AG04450 (cell line): ENCODE measurements around the gene CHKA. TPM values are rescaled to one million over a fixed set of nuclear protein-coding genes. Genes with fewer than 3 reads are reported as not detected.

ENCODE experiments used
- CTCF ChIA-PET: fragments of 300-600, 350-600 bp; formaldehyde crosslinking; extraction: SDS; loops from one replicate; lab custom pipeline; 2022; ENCODE audit warnings: antibody characterized with exemption, inconsistent platforms; lab: Charles Lee
- POLR2A ChIA-PET: fragments of 350-600 bp; formaldehyde crosslinking; extraction: SDS; loops from one replicate; lab custom pipeline; 2021; ENCODE audit warnings: antibody characterized with exemption, inconsistent platforms; lab: Yijun Ruan, JAX
- DNase-seq: peaks from one replicate; pipeline ENCODE4 v3.0.0-alpha.2; 2011; ENCODE audit warnings: low read depth, low spot score
- H3K27ac ChIP-seq: one replicate; pipeline ENCODE4 v1.5.1; 2012; ENCODE audit warnings: low read depth, low read length, control low read depth
- H3K27me3 ChIP-seq: one replicate; pipeline ENCODE4 v1.6.0; 2012; ENCODE audit warnings: low read length; ENCODE audit not compliant: control insufficient read depth, insufficient read depth
- H3K4me3 ChIP-seq: 2 replicates; pipeline ENCODE4 v1.5.1; 2011; ENCODE audit warnings: mild to moderate bottlenecking, low read depth, low read length, control low read depth
- H3K9me3 ChIP-seq: 2 replicates; pipeline ENCODE4 v1.5.1; 2012; ENCODE audit warnings: low read length; ENCODE audit not compliant: control insufficient read depth, insufficient read depth
- polyA plus RNA-seq: library from polyadenylated mRNA; depleted of rRNA; stranded (reverse); fragments of >200 nt; gene quantifications from 2 replicates; pipeline ENCODE4 v1.2.3, GENCODE V29; 2011
- TF ChIP-seq, protein P1 (sequence below): IDR thresholded peaks from 2 replicates; pipeline ENCODE4 v1.5.1; 2011; ENCODE audit warnings: low read depth, low read length, control low read depth, inconsistent platforms

CHKA gene
- polyA plus RNA-seq, 1 experiment: 12.5 TPM

DNA sequence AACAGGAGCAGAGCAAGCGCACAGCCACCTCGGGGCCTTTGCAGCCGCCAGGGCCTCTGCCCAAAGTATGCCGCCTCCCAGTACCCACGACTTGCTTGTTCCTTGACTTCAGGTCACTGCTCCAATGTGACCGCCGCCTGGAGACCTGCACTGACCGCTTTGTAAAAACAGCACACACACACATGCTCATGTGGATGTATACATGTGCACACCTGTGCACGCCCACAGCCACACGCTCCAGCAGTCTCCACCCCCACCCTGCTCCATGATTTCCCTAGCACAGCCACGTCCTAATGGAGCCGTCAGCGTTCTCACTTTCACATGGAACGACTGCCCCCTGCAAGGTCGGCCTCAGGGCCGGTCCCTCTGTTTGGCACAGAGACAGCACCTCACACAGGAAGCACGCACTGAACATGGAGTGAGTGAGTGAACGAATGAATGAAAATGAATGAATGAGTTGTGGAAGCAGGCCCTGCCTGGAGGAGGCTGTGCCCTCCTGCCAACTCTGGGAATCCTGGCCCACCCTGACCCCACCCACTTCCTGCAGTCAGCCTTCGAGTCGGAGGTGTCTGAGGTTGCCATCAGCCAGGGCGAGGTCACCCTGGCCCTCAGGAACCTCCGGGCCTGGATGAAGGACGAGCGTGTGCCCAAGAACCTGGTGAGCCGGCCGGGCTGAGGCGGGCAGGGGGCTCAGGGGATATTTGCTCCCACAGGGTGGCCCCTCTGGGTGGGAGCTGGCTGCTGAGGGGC, 103.0 kb downstream of the CHKA start:
- no peaks in the 10 kb centered on the region for H3K27me3 ChIP-seq
- no peak overlapping the region for H3K27ac ChIP-seq
- no peak for DNase-seq
- CTCF ChIA-PET: no interaction called here
- no peak overlapping the region for H3K4me3 ChIP-seq
- TF ChIP-seq, protein P1, sequence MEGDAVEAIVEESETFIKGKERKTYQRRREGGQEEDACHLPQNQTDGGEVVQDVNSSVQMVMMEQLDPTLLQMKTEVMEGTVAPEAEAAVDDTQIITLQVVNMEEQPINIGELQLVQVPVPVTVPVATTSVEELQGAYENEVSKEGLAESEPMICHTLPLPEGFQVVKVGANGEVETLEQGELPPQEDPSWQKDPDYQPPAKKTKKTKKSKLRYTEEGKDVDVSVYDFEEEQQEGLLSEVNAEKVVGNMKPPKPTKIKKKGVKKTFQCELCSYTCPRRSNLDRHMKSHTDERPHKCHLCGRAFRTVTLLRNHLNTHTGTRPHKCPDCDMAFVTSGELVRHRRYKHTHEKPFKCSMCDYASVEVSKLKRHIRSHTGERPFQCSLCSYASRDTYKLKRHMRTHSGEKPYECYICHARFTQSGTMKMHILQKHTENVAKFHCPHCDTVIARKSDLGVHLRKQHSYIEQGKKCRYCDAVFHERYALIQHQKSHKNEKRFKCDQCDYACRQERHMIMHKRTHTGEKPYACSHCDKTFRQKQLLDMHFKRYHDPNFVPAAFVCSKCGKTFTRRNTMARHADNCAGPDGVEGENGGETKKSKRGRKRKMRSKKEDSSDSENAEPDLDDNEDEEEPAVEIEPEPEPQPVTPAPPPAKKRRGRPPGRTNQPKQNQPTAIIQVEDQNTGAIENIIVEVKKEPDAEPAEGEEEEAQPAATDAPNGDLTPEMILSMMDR: no peak
- H3K9me3 ChIP-seq: no peaks in the 10 kb centered on the region
- POLR2A ChIA-PET: interaction anchor here (0.9 kb wide), 1 partner anchor 8 kb away, joined by 3 read pairs; the partner anchor contains the start of gene ALDH3B1

DNA sequence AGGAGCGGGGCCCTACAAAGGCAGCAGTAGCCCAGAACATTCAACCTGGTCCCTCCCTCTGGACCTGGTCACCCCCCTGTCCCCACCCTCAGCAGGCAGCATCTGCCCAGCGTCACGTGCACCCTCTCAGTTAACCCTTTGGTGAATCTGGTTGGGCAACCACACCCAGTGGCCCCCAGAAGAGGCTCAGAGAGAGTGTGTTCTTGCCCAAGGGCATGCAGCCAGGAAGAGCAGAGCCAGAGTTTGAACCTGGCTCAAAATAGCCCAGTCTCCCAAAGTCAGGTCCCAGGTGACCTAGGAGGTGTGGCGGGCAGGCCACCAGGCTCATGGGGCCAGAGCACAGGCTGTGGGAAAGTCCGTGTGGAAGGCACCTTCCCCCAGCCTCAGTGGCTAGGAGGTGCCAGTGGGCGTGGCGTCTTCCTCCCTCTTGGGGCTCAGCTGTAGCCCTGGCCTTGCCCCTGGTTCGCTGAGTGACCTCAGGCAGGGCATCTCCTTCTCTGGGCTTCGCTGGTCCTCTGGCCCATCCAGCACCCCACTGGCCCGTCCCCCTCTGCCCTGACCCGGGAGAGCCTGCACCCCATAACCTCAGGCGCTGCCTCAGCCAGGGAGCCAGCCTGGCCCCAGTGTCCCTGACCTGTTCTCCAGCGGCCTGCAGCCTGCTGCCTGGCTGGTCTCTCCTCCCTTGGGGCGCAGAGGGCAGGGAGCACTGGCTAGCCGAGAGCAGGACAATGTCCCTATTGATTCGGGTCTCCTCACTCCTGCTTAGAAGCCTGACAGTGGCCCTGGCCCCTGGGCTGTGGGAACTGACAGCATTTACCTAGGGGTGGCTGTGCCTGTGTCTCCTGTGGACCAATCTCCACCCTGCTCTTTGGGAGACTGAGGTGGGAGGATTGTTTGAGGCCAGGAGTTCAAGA, 104.0 kb downstream of the CHKA start:
- Histone ChIP-seq H3K27ac (no peak overlapping the region), H3K27me3 (no peaks in the 10 kb centered on the region), H3K9me3 (no peaks in the 10 kb centered on the region), H3K4me3 (no peak overlapping the region)
- POLR2A ChIA-PET: no interaction called here
- no peak for DNase-seq
- TF ChIP-seq, protein P1: no peak
- CTCF ChIA-PET: no interaction called here

DNA sequence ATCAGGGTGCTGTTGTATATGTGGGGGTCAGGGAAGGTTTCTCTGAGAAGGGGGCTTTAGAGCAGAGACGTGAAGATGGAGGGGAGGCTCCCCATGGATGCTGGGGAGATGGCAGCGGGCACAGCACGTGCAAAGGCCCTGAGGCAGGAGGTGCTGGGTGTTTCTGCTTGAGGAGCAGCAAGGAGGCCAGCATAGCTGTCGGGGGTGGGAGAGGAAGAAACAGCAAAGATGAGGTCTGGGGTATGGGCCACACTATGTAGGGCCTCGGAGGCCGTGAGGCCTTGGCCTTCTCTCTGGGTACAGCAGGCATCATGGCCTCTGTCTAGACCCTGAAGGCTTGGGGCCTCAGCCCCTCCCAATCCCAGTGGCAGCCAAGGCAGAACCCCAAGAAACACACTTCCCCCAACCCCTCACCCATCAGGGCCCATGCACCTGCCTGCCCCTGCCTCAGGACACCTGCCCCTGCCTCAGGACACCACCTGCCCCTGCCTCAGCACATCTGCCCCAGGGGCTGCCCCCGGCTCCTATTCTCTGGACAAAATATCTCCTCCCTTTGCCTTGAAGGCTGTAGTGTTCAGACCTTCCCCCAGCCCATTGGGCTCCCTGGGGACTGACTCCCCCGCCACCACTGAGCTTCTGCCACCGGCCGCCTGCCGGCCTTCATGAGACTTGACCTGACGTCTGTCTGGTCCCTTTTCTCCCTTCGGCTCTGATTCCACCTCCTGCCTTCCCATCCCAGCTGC, 104.9 kb downstream of the CHKA start:
- Histone ChIP-seq H3K27ac (no peak overlapping the region), H3K9me3 (no peaks in the 10 kb centered on the region), H3K4me3 (no peak overlapping the region), H3K27me3 (no peaks in the 10 kb centered on the region)
- ChIA-PET POLR2A (no interaction called here), CTCF (no interaction called here)
- DNase-seq: no peak
- TF ChIP-seq, protein P1: no peak

DNA sequence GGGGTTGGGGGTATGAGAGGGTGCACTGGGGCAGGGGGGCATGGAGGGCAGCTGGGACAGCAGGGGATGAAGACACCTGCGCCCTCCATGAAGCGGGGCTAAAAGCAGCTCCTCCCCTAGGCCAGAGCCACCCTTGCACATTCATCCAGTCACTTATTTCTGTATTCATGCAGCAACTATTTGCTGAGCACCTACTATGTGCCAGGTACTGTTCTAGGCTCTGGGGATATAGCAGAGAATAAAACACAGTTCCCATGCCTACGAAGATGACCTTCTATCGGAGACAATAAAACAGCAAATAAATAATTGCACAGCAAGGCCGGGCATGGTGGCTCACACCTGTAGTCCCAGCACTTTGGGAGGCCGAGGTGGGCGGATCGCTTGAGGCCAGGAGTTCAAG, 105.7 kb downstream of the CHKA start:
- H3K27ac ChIP-seq: no peak overlapping the region
- ChIA-PET CTCF (no interaction called here), POLR2A (no interaction called here)
- no peaks in the 10 kb centered on the region for H3K27me3 ChIP-seq
- TF ChIP-seq, protein P1: no peak
- no peak overlapping the region for H3K4me3 ChIP-seq
- no peaks in the 10 kb centered on the region for H3K9me3 ChIP-seq
- no peak for DNase-seq
